GM12872 (cell line): Measurements from ENCODE around the gene TBL1X.

Experiments used
- CTCF ChIP-seq: IDR thresholded peaks from 3 replicates; pipeline ENCODE4 v1.5.1; 2011; ENCODE audit warnings: low read depth, mild to moderate bottlenecking, low read length, moderate library complexity; ENCODE audit not compliant: insufficient read depth

TBL1X gene

DNA sequence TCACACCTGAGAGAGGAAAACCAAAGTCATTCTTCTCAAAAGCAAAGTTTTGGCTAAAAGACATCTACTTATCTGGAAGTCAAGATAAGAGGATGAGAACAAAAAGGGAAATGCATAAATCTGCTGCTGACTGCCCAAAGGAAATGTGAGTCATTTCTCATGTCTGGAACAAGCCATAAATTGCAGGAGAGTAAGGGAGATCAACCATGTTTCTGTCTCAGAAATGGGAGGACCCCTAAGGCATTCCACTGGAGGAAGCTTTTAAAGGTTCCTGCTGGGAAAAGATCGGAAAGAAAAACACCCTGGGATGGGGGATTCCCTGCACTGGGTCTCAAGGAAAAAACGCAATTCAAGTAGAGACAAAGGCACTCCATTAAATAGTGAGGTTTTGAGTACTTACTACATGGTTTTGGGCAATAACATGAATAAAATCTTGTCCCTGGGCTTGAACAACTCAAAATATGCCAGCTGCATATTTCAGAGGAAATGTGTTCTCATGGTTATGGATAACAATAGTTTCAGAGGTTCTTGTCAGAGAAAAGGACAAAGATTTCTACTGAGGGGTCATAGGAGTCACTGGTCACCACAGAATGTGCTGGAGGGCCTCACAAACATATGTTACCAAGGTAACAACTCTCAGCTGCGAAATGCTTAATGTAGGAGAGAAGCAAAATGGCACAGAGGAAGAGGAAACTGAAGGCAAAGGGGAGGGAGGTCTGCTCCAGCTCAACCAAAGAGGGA is 281.5 kb downstream of the TBL1X start:
- no peak for TF ChIP-seq CTCF

DNA sequence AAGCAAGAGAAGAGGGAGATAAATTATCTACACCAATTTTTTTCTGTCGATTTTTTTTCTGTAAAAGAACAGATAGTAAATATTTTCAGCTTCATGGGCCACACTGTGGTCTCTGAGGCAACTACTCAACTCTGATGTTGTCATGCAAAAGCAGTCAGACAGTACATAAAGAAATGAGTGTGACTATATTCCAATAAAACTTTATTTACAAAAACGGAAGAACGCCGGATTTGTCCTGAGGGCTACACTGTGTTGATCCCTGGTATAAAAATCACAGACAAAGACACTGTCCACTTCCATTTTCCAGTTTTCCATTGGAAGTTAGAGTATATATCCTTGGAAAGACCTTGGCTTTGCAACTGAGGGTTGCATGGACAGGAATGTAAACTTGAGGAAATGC is 282.8 kb downstream of the TBL1X start:
- no peak for TF ChIP-seq CTCF

DNA sequence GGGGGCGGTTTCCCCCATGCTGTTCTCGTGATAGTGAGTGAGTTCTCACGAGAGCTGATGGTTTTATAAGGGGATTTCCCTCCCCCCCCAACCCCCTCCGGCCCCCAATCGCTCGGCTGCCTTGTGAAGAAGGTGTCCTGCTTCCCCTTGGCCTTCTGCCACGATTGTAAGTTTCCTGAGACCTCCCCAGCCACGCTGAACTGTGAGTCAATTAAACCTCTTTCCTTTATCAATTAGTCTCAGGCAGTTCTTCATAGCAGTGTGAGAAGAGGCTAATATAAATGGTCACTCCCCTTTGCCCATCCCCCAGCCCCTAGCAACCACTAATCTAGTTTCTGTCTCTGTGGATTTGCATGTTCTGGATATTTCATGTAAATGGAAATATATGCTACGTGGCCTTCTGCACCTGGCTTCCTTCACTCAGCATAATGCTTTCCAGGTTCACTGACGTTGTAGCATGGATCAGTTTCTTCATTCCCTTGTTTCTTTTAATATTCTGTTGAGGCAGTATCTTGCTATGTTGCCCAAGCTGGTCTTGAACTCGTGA is 284.4 kb downstream of the TBL1X start:
- TF ChIP-seq CTCF, result no peak

DNA sequence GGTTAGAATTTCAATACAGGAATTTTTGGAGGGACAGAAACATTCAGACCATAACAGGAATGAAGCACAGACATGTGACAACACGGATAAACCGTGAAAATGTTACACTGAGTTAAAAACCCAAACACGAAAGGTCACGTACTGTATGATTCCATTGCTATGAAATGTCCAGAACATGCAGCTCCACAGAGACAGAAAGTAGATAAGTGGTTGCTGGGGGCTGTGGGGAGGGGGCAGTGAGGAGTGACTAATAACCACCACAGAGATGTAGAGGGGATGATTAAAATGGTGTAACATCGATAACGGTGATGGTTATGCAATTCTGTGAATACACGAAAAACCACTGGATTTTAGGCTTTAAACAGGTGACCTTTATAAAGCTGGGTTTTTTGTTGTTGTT is 292.5 kb downstream of the TBL1X start:
- TF ChIP-seq CTCF, result no peak

GRCh38 chrX:9758021-9758638 is 293.3 kb downstream of the TBL1X start:
- TF ChIP-seq CTCF, result no peak

GRCh38 chrX:9759337-9759736 is 294.5 kb downstream of the TBL1X start:
- no peak for TF ChIP-seq CTCF

- no peak for TF ChIP-seq CTCF
These were observed 300.3 kb downstream of the TBL1X start for GRCh38 chrX:9765072-9765736.
